GM18873 (cell line): Measurements from ENCODE around the gene RYR2.
"Not testable (repeated sequence)": the region's sequence is repeated elsewhere in the genome, so short reads cannot be mapped to it uniquely, and the experiment has no call there.

ENCODE experiments used
- ATAC-seq: cut with Tn5 transposase; IDR thresholded peaks from one replicate; pipeline ENCODE4 v1.9.1; 2021; ENCODE audit warnings: mild to moderate bottlenecking, moderate library complexity, moderate number of reproducible peaks; ENCODE audit not compliant: unreplicated experiment, low FRiP score

RYR2 gene

GRCh38 chr1:237809099-237809498 lies 767.1 kb downstream of the RYR2 start:
- no peak for ATAC-seq

GRCh38 chr1:237811633-237812032 lies 769.6 kb downstream of the RYR2 start:
- ATAC-seq, result no peak

GRCh38 chr1:237812061-237812460 lies 770.1 kb downstream of the RYR2 start:
- ATAC-seq, result no peak

GRCh38 chr1:237814319-237814924 lies 772.4 kb downstream of the RYR2 start:
- ATAC-seq, result no peak

- no peak for ATAC-seq
Observed at GRCh38 chr1:237817277-237817676, 775.3 kb downstream of the RYR2 start.

GRCh38 chr1:237820634-237821033 lies 778.6 kb downstream of the RYR2 start:
- not testable (repeated sequence) for ATAC-seq

GRCh38 chr1:237832858-237833257 lies 790.9 kb downstream of the RYR2 start:
- no peak for ATAC-seq

- ATAC-seq, result no peak
Observed at GRCh38 chr1:237834048-237834447, 792.1 kb downstream of the RYR2 start.

- ATAC-seq, result no peak
Observed at GRCh38 chr1:237834461-237834860, 792.5 kb downstream of the RYR2 start.

GRCh38 chr1:237838320-237838719 lies 796.3 kb downstream of the RYR2 start:
- no peak for ATAC-seq

- ATAC-seq, result no peak
Observed at GRCh38 chr1:237838904-237839534, 797.0 kb downstream of the RYR2 start.

- no peak for ATAC-seq
Observed at GRCh38 chr1:237841485-237841884, 799.5 kb downstream of the RYR2 start.

- not testable (repeated sequence) for ATAC-seq
Observed at GRCh38 chr1:237843516-237843915, 801.5 kb downstream of the RYR2 start.

- no peak for ATAC-seq
Observed at GRCh38 chr1:237851210-237851845, 809.3 kb downstream of the RYR2 start.

GRCh38 chr1:237852342-237852741 lies 810.4 kb downstream of the RYR2 start:
- ATAC-seq, result no peak

GRCh38 chr1:237857455-237857854 lies 815.5 kb downstream of the RYR2 start:
- no peak for ATAC-seq

GRCh38 chr1:237858992-237859391 lies 817.0 kb downstream of the RYR2 start:
- ATAC-seq, result no peak

- ATAC-seq, result no peak
Observed at GRCh38 chr1:237861944-237862343, 820.0 kb downstream of the RYR2 start.

- ATAC-seq, result no peak
Observed at GRCh38 chr1:237863234-237863633, 821.2 kb downstream of the RYR2 start.

- no peak for ATAC-seq
Observed at GRCh38 chr1:237864338-237865244, 822.6 kb downstream of the RYR2 start.

- no peak for ATAC-seq
Observed at GRCh38 chr1:237867380-237867888, 825.5 kb downstream of the RYR2 start.
